ENCODE measurements around the gene TRAF2. TPM values are rescaled to one million over a fixed set of nuclear protein-coding genes. Genes with fewer than 3 reads are reported as not detected.

TRAF2 gene
- total and polyA plus RNA-seq, 2 of the 13 experiments (the other 11 are each of a cell fraction or from before 2014, with no cell fraction given) = 12.4 to 13.6 TPM

DNA sequence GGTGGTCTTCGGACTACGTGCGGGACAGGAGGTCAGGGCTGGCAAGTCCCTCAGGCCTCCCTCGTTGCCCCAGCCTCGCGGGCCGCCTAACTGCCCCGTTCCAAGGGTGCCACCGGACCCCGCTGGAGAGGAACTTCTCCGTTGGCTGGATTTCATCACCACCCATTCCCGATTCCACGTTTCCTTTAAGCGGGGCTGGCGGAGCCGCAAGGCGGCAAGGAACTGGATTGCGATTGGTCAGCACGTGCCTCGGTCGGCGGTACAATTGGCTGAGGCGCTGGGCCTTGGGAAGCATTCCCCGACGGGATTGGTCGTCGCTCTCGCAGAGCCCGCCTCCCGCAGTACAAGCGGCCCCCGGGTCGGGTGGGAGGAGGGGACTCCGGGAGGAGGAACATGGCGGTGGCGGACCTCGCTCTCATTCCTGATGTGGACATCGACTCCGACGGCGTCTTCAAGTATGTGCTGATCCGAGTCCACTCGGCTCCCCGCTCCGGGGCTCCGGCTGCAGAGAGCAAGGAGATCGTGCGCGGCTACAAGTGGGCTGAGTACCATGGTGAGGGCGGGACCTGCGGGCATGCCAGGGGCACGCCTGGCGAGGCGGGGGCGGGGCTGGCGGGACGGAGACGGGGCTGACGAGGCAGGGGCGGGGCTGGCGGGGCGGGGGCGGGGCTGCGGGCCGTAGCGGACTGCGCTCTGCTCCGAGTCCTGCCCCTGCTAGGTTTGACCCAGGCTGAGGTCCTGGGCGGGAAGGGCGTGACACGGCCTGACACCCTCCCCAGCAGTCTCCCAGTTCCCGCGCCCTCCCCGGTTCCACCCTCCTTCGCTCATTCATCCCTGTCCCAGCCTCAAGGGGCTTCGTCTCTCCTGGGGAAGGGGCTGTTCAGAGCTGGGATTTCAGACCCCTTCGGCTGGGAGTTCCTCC lies 37.0 kb upstream of the TRAF2 start, which contains the start of gene PHPT1 (continued):
- TF ChIP-seq, protein P1, sequence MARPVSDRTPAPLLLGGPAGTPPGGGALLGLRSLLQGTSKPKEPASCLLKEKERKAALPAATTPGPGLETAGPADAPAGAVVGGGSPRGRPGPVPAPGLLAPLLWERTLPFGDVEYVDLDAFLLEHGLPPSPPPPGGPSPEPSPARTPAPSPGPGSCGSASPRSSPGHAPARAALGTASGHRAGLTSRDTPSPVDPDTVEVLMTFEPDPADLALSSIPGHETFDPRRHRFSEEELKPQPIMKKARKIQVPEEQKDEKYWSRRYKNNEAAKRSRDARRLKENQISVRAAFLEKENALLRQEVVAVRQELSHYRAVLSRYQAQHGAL (CRISPR knock-in tag; IDR thresholded peaks at IDR 0.05; ENCODE audit: not compliant biosample characterization) = no peak
- TF ChIP-seq, protein P2, sequence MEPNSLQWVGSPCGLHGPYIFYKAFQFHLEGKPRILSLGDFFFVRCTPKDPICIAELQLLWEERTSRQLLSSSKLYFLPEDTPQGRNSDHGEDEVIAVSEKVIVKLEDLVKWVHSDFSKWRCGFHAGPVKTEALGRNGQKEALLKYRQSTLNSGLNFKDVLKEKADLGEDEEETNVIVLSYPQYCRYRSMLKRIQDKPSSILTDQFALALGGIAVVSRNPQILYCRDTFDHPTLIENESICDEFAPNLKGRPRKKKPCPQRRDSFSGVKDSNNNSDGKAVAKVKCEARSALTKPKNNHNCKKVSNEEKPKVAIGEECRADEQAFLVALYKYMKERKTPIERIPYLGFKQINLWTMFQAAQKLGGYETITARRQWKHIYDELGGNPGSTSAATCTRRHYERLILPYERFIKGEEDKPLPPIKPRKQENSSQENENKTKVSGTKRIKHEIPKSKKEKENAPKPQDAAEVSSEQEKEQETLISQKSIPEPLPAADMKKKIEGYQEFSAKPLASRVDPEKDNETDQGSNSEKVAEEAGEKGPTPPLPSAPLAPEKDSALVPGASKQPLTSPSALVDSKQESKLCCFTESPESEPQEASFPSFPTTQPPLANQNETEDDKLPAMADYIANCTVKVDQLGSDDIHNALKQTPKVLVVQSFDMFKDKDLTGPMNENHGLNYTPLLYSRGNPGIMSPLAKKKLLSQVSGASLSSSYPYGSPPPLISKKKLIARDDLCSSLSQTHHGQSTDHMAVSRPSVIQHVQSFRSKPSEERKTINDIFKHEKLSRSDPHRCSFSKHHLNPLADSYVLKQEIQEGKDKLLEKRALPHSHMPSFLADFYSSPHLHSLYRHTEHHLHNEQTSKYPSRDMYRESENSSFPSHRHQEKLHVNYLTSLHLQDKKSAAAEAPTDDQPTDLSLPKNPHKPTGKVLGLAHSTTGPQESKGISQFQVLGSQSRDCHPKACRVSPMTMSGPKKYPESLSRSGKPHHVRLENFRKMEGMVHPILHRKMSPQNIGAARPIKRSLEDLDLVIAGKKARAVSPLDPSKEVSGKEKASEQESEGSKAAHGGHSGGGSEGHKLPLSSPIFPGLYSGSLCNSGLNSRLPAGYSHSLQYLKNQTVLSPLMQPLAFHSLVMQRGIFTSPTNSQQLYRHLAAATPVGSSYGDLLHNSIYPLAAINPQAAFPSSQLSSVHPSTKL (CRISPR knock-in tag; IDR thresholded peaks at IDR 0.05) = no peak; the same call in 1 of the 2 replicates
- TF ChIP-seq, protein P3, sequence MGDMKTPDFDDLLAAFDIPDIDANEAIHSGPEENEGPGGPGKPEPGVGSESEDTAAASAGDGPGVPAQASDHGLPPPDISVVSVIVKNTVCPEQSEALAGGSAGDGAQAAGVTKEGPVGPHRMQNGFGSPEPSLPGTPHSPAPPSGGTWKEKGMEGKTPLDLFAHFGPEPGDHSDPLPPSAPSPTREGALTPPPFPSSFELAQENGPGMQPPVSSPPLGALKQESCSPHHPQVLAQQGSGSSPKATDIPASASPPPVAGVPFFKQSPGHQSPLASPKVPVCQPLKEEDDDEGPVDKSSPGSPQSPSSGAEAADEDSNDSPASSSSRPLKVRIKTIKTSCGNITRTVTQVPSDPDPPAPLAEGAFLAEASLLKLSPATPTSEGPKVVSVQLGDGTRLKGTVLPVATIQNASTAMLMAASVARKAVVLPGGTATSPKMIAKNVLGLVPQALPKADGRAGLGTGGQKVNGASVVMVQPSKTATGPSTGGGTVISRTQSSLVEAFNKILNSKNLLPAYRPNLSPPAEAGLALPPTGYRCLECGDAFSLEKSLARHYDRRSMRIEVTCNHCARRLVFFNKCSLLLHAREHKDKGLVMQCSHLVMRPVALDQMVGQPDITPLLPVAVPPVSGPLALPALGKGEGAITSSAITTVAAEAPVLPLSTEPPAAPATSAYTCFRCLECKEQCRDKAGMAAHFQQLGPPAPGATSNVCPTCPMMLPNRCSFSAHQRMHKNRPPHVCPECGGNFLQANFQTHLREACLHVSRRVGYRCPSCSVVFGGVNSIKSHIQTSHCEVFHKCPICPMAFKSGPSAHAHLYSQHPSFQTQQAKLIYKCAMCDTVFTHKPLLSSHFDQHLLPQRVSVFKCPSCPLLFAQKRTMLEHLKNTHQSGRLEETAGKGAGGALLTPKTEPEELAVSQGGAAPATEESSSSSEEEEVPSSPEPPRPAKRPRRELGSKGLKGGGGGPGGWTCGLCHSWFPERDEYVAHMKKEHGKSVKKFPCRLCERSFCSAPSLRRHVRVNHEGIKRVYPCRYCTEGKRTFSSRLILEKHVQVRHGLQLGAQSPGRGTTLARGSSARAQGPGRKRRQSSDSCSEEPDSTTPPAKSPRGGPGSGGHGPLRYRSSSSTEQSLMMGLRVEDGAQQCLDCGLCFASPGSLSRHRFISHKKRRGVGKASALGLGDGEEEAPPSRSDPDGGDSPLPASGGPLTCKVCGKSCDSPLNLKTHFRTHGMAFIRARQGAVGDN (CRISPR knock-in tag; IDR thresholded peaks at IDR 0.05) = peak; percentile 79
- TF ChIP-seq ZNF383 (CRISPR knock-in tag; IDR thresholded peaks at IDR 0.05; ENCODE audit: borderline replicate concordance) (no peak), MTA1 (CRISPR knock-in tag; IDR thresholded peaks at IDR 0.05; ENCODE audit: borderline replicate concordance) (no peak), ZNF790 (CRISPR knock-in tag; IDR thresholded peaks at IDR 0.05; ENCODE audit: borderline replicate concordance) (0 out of 2 replicates have a peak, but pooled peaks have one; percentile 39), RORA (CRISPR knock-in tag; IDR thresholded peaks at IDR 0.05) (no peak), LCORL (IDR thresholded peaks at IDR 0.05) (no peak), LCORL (CRISPR knock-in tag; IDR thresholded peaks at IDR 0.05) (peak; percentile 55; the same call in 1 of the 2 replicates), ZNF619 (CRISPR knock-in tag; IDR thresholded peaks at IDR 0.05) (0 out of 2 replicates have a peak, but pooled peaks have one; percentile 47), ZFP90 (CRISPR knock-in tag; IDR thresholded peaks at IDR 0.05; ENCODE audit: borderline replicate concordance) (peak; percentile 70; the same call in 1 of the 2 replicates), NFYC (CRISPR knock-in tag; IDR thresholded peaks at IDR 0.05) (peak; percentile 99), ZNF264 (CRISPR knock-in tag; IDR thresholded peaks at IDR 0.05) (0 out of 2 replicates have a peak, but pooled peaks have one; percentile 9), GFI1 (CRISPR knock-in tag; IDR thresholded peaks at IDR 0.05; ENCODE audit: borderline replicate concordance) (no peak), DMAP1 (CRISPR knock-in tag; IDR thresholded peaks at IDR 0.05) (peak; percentile 90)
- TF ChIP-seq, protein P4, sequence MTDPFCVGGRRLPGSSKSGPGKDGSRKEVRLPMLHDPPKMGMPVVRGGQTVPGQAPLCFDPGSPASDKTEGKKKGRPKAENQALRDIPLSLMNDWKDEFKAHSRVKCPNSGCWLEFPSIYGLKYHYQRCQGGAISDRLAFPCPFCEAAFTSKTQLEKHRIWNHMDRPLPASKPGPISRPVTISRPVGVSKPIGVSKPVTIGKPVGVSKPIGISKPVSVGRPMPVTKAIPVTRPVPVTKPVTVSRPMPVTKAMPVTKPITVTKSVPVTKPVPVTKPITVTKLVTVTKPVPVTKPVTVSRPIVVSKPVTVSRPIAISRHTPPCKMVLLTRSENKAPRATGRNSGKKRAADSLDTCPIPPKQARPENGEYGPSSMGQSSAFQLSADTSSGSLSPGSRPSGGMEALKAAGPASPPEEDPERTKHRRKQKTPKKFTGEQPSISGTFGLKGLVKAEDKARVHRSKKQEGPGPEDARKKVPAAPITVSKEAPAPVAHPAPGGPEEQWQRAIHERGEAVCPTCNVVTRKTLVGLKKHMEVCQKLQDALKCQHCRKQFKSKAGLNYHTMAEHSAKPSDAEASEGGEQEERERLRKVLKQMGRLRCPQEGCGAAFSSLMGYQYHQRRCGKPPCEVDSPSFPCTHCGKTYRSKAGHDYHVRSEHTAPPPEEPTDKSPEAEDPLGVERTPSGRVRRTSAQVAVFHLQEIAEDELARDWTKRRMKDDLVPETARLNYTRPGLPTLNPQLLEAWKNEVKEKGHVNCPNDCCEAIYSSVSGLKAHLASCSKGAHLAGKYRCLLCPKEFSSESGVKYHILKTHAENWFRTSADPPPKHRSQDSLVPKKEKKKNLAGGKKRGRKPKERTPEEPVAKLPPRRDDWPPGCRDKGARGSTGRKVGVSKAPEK (CRISPR knock-in tag; IDR thresholded peaks at IDR 0.05; ENCODE audit: borderline replicate concordance) = no peak
